Stimulated activated CD4-positive, alpha-beta T cell treated with anti-CD3 and anti-CD28 coated beads, TNF-alpha, amount 100 ng/mL, for 24 hours (primary cell): ENCODE measurements around the gene EGF.
"Not testable (repeated sequence)": the region's sequence is repeated elsewhere in the genome, so short reads cannot be mapped to it uniquely, and the experiment has no call there.

Source experiments
- DNase-seq, 3 experiments: peaks; one replicate each; pipeline ENCODE4 v3.0.0-alpha.2; 2020; ENCODE audit warnings: low read depth in 3 of 3

EGF gene

DNA sequence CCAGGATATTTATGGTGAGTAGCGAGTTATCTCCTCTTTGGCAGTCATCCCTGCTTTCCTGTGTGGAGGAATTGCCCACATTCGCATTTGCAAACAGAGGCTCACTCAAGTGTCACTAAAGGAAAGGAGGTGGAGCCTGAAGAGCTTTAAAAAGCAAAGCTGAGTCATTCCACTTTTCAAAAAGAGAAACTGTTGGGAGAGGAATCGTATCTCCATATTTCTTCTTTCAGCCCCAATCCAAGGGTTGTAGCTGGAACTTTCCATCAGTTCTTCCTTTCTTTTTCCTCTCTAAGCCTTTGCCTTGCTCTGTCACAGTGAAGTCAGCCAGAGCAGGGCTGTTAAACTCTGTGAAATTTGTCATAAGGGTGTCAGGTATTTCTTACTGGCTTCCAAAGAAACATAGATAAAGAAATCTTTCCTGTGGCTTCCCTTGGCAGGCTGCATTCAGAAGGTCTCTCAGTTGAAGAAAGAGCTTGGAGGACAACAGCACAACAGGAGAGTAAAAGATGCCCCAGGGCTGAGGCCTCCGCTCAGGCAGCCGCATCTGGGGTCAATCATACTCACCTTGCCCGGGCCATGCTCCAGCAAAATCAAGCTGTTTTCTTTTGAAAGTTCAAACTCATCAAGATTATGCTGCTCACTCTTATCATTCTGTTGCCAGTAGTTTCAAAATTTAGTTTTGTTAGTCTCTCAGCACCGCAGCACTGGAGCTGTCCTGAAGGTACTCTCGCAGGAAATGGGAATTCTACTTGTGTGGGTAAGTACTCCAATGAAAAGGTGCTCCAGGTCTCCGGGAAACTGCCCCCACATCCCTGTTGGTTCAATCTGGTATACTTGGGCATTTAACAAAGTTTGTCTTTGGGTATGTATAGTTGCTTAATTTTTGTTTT, at the start of gene EGF:
Gene EGF, plus strand, starts transcription at position 178 of the 890 bp plus-strand sequence. Its CDS starts 453 bp downstream, at position 631.
- DNase-seq: no peak

DNA sequence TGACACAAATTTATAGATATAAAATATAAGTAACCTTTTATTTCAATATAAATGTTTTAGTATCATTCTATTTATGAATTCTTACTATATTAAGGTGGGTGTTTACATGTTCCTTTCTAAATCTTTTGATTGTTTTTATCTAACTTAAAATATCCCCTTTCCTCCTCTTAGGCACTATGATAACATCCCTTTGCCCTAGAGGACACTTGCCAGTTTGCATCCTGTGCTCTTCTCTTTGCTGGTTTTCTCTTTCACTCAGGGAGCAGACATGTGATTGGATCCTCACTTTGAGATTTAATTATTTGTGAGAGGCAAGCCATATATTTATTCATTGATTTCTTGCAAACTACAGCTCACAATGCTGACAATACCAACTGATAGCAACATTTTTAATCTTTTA, 48.5 kb upstream of the EGF start:
- DNase-seq: no peak

DNA sequence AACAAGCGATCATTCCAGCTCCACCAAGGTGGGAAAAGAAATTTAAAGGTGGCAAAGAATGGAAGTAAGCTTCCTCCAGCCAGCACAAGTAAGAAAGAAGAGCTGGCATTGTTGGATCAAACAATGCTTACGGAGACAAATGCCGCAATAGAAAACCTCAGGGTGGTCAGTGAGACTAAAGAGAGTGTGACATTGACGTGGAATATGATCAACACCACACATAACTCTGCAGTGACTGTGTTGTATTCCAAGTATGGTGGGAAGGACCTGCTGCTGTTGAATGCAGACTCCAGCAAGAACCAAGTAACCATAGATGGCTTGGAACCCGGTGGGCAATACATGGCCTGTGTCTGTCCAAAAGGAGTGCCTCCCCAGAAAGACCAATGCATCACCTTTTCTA, 42.6 kb upstream of the EGF start:
- DNase-seq: no peak

DNA sequence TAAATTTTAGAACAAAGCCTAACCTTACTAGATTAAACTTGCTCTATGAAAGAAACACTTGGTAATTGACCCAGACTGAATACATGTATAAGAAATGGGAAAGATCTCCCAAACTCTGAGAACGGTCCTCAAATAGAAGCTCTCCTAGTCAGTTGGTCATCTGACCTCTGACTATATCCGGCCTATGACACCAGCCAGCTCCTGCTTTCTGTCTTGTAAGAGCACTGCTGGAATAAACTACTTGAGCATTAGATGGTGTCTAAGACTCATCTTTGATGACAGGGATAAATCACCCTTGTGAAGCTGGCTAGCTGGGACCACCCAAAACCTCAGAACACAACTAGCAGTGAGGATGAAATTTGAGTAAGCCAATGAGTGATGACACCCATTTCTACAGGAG, 40.6 kb upstream of the EGF start:
- no peak for DNase-seq

DNA sequence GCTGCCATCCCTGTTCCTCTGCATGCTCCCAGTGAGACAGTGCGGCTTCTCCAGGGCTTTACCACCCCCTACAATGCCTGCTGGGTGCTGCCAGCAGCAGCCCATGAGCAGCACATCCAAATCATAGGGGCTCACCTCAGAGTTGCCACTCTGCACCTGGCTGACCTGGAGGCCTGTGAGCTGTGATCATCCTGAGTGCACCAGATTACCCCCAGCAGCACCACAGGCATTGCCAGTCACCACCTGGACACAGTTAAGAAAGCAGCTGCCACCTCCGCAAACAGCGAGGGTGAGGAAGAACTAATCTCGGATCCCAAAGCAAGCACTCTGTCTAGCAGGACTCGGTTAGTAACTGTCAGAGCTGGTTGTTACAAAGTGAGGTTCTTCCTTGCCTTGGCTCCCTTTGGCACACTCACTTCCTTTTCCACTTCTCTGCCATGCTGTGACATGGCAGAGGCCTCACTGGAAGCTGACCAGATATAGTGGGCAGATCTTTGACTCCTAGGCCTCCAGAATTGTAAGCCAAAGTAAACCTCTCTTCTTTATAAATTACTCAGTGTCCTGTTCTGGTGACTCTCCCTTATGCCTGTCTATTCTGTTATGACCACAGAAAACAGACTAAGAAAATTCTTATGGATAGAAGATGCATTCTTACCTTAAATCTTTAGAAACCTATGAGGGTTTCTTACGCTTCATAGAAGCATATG, 39.6 kb upstream of the EGF start:
- no peak for DNase-seq

DNA sequence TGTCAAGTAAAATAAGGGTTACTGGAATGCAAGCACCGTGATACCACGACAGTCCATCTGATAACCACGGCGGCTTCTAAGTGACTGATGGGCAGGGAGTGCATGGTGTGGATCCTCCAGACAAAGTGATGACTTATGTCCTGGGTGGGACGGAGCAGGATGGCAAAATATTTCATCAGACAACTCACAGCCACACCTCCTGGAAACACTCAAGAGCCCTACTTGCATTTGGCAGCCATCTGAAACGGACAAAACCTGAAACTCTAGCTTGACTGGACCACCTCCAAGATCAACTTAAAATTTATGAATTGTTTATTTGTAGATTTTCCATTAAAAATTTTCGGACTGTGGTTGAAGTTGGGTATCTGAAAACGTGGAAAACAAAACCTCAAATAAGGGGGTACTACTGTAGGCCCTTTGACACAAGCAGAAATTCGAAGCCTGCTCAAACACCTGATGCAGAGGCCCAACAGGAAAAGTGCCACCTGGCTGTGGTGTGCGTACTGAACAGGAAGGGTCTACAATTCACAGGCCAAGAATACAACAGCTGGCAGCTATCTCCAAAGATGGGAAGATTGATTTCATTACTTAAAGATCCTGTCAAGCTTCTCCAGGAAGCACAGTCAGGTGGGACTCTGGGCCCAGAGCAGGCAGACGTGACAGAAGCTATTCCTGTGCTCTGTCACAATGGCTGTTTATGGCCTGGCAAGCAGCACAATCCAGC, 38.7 kb upstream of the EGF start:
- DNase-seq: no peak

DNA sequence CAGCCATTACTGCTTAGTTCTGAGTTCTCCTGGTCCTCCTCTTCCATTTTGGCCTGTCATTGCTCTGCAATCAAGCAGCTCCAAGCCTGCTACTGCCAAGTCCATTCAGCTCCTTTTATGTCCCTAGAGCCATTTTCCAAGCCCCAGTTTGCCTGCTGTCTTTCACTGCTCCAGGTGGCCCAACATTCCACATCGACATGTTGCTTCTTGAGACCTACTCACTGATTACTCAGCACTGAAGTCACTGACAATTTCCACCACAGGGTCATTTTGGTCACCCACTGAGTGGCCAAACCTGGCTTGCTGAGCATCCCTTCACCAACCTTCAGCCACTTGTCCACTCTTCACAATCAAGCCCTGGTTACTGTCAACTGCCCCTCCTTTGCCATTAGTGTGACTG, 37.6 kb upstream of the EGF start:
- DNase-seq: no peak

DNA sequence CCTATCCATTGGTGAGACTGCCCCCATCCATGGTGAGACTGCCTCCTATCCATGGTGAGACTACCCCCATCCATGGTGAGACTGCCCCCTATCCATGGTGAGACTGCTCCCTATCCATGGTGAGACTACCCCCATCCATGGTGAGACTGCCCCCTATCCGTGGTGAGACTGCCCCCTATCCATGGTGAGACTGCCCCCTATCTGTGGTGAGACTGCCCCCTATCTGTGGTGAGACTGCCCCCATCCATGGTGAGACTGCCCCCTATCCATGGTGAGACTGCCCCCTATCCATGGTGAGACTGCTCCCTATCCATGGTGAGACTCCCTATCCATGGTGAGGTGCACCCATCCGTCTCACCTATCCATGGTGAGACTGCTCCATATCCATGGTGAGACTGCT, 37.1 kb upstream of the EGF start:
- DNase-seq: not testable (repeated sequence)

DNA sequence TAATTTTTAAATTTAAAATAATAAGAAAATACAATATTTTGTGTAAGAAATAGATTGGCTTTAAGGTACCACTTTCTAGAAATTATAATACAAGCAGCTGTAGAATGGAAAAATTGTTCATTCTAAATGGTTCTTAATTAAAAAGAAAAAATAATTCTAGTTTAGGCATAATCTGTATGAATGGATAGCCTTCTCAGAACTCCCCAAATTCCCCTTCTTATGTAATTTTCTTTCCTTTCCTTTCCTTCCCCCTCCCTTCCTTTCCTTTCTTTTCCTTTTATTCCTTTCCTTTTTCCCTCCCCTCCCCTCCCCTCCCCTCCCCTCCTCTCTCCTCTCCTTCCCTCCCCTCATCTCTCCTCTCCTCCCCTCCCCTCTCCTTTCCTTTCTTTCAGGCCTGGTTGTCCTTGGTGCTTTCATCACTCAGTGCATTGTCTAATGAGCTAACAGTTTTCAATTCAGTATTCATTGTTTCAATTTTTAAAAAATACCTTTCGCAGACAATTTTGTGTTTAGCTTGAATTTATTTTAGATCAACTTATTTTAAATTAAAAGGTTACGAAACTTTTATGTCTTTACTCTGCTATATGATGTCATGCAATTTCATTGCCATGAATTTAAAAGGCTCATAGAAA, 35.9 kb upstream of the EGF start:
- DNase-seq: no peak

DNA sequence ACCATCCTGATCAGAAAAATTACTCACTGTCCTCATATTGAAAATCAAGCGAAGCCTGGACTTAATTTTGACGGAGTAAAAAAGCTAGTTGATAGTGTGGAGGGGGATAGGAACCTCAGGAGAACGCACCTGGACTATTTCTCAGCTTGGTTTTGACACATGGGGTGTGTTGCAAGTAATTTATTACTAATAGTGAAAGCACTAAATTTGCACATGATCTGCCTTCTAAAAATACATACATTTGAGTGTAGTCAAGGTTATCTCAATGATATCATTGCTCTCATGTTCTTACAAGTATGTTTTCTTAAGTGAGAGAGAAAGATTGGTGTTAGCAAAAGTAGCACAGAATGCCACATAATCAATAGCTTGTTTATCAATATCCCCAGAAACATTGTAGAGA, 35.3 kb upstream of the EGF start:
- DNase-seq: no peak

DNA sequence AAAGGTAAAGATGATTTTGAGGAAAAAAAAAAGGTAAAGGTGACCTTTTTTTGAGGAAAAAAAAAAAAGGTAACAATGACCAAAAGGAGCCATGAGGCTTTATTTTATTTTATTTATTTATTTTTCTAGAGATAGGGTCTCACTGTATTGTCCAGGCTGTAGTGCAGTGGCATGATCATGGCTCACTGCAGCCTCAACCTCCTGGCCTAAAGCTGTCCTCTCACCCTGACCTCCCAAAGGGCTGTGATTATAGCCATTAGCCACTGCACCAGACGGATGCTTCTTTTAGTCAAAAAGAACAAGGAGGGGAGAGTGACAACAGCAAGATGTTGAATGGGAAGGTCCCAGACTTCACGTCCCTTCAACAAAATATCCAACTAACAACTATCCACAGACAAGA, 34.3 kb upstream of the EGF start:
- DNase-seq: no peak

DNA sequence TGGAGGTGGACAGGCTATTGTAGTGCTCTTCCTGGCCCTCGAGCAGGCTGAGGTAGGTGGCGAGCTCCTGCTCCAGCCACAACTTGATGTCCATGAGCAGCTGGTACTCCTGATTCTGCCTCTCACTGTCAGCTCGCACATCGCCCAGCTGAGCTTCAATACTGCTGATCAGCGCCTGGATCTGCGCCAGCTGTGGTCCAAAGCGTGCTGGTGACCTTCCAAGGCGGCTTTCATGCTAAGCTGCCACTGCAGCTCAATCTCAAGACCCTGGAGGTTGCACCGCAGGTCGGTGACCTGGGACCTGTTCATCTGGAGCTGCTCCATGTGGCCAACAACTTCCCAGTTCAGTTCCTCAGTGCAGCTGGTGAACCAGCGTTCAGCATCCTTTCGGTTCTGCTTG, 33.6 kb upstream of the EGF start:
- no peak for DNase-seq

DNA sequence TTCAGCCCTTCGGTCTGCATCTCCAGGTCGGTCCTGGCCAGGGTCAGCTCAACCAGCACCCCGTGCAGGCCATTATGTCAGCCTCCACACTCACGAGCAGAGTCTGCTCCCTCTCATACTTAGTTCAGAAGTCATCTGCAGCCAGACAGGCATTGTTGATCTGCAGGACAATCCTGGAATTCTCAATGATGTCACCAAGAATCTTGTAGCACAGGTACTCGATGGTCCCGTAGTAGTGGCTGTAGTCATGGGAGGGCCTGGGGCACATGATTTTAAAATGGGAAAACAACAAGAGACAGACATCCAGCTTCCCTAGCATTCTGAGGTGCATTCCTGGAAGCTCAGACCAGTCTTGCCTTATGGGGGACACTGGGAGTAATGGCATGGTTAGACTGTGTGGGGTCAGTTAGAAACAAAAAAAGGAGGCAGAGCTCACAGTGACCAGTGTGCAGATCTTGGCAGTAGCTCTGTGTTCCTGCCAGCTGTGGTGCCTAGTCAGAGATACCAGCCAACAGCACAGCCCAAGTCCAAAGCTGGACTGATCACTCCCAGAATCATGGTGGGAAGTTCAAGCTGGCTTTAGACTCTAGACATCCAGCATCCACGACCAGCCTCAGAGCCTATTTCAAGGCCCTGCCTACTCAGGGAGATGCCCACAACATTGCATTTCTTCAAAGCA, 32.9 kb upstream of the EGF start:
- DNase-seq: no peak

DNA sequence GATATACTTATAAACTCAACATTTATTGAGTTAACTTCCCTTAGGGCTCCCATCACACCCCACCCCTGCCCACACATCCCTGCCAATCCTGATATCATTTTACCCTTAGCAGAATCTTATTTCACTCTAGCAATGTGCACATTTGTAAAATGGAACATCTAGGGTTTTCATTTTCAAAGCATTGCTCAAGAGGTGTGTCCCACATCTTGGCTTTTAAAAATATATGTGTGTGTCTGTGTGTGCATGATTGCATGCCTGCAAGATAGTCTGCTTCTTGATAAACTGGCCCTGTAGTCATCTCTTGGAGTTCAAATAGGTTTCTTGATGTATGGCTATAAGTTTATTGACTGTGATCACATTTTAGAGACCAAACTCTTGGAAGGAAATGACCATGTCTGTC, 26.4 kb upstream of the EGF start:
- no peak for DNase-seq

DNA sequence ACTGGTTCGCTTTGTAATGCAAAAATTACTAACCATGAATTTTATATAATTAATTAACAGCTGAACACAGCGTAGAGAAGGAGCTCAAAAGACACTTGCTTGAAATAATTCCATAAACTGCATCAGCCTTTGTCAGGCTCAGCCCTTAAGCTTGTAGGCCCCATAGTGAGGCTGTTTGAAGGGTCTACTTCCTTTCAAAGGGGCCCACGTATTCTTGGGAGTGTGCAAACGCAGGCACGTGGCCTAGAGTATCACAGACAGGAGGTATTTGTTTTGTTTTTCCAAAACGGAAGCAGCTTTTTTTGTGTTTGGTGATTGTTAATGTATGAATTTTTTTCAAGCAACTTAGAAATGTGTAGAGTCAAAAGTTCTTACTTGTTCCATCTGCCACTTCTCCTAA, 25.6 kb upstream of the EGF start:
- DNase-seq: no peak

DNA sequence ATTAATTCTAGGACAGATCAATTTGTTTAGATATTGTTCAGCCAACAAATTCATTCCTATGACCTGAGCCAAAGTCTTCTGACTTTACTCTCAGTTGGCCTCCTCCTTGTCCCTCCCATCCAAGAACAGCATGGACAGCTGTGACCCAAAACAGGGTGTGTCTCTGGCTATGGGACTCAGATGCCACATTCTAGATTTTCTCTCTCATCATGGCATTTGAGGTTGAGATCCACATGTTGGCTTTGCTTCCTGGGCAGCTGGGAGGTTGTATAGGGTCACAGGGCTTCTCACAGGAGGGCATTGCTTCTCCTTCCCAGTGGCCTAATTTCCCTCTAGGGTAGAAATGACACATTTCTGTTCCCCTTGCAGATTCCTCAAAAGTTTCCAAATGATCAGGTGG, 22.6 kb upstream of the EGF start:
- DNase-seq: no peak

DNA sequence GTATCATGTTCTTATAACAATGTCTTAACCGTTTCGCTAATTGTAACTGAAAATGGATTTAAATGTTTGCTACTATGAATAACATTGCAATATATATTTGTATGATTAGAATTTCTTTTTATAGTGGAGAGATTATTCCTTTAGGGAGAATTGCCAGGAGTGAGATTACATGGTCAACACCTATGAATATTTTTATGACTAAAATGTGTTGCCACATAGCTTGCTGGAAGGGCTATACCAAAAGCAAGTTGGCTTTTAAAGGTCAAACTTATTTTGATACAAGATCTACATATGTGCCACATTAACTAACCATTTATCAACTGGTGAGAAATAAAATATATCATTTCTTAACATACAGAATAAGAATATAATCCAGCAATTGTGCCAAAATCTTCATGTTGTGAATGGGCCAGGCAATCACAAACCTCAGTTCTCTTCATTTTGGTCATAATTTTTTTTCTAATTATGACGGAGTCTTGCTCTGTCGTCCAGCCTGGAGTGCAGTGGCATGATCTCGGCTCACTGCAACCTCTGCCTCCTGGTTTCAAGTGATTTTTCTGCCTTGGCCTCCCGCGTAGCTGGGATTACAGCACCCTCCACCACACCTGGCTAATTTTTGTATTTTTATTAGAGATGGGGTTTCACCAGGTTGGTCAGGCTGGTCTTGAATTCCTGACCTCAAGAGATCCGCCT, 10.0 kb upstream of the EGF start:
- no peak for DNase-seq

DNA sequence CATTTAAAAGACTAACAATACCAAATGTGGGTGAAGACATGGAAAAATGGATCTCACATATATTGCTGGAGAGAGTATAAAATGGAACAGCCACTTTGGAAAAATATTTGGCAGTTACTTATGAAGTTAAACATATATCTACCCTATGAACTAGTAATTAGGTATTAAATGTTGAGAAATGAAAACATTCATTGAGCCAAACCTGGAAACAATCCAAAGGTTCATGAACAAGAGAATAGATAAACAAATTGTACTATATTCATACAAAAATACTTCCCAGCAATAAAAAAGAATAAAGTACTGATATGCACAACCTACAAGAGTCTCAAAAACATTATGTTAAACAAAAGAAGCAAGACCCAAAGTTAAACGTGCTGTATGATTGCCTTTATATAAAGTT, 4.0 kb upstream of the EGF start:
- DNase-seq: no peak

DNA sequence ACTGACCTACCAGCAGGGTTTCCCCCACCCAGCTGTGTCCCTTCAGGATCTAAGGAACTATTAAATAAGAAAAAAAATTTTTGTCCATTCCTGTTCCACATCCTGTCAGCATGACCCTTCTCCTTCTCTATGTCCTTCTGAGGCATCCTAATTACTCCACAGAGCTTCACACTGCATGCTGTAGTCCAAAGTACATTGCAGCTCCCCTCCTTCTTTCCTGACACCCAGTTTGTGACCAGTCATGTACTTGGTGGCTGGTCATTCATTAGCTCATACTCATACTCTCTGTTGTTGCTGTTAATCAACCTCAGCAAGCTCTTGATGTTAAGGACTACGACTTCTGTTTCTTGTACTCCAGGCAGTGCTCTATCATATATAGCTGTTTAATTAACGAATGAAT, 2.4 kb upstream of the EGF start:
- no peak for DNase-seq

DNA sequence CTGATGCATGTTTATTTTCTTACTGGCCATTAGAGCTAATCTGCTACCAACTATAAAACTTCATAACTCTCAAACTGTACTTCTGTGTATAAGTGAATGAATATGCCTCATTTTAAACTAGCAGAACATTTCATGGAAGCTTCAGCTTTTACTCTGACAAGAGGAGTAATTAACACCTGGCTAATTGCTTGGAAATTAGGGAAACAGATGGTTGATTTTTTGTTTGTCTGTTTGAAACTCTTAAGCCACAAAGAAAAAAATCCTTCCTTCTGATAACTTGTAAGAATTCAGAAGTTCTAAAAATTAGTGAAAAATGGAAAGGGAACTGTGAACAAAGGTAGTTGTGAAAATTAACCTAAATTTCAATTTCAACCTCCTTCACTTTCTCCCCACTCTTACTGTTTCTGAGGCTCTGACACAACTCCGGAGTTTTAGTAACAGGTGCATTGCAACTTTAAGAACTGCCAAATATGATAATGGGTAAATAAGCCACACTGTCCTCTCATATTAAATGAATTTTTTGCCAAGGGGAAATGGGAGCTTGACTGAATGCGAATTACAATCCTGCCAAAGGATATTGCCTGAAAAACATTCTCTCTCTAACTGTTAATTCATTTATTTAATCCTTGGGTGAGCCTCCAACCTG, 1.0 kb downstream of the EGF start:
- DNase-seq: no peak

DNA sequence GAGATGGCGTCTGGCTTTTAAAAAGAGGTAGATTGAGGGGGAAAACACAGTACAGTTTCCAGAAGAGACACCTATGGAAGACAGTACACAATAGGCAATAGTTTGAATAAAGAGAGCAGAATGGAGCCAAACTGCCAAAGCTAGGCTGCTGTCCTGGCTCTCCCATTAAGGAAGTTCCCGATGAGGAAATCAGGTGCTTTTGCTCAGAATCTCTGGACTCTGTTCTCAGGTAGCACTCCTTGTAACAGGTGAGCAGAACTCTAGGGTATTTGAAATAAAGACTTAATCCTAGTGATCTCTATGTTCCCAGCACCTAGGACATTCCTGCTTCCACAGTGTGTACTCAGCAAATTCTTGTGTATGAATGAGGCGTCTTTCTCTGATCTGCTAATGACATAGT, 1.6 kb downstream of the EGF start:
- no peak for DNase-seq
